Neural crest cell (in vitro differentiated cells): ENCODE data around the gene DNAJC18. TPM values are rescaled to one million over a fixed set of nuclear protein-coding genes. Genes with fewer than 3 reads are reported as not detected.
"Not testable (repeated sequence)": the region's sequence is repeated elsewhere in the genome, so short reads cannot be mapped to it uniquely, and the experiment has no call there.

Source experiments
- DNase-seq: peaks from one replicate; pipeline ENCODE4 v3.0.0; 2021; ENCODE audit warnings: low read depth, mixed read lengths, low spot score
- H3K27ac Mint-ChIP-seq: one replicate; pipeline ENCODE4 v1.8.0; 2021; ENCODE audit warnings: mild to moderate bottlenecking, mixed read lengths; ENCODE audit not compliant: unreplicated experiment
- H3K27me3 Mint-ChIP-seq: 2 replicates; pipeline ENCODE4 v1.8.0; 2021; ENCODE audit warnings: low read depth, mild to moderate bottlenecking, mixed read lengths
- H3K36me3 Mint-ChIP-seq: 2 replicates; pipeline ENCODE4 v1.8.0; 2021; ENCODE audit warnings: low read depth, mild to moderate bottlenecking, mixed read lengths
- H3K4me1 Mint-ChIP-seq: 2 replicates; pipeline ENCODE4 v1.8.0; 2021; ENCODE audit warnings: mixed read lengths
- H3K4me3 Mint-ChIP-seq: one replicate; pipeline ENCODE4 v1.8.0; 2021; ENCODE audit warnings: mild to moderate bottlenecking, mixed read lengths
- H3K9me3 Mint-ChIP-seq: 2 replicates; pipeline ENCODE4 v1.8.0; 2021; ENCODE audit warnings: mixed read lengths
- CTCF ChIP-seq: fragments of 200-600 bp; sonication (generic); conservative IDR thresholded peaks from 2 replicates; pipeline ENCODE4 v1.5.0; 2021; ENCODE audit warnings: antibody characterized with exemption, mild to moderate bottlenecking
- total RNA-seq: library from RNA; stranded (reverse); gene quantifications from 2 replicates; pipeline ENCODE4 v1.2.1, GENCODE V29; 2021

DNAJC18 gene
- total RNA-seq, 1 donor from 2014 or later = 27.9 TPM

DNA sequence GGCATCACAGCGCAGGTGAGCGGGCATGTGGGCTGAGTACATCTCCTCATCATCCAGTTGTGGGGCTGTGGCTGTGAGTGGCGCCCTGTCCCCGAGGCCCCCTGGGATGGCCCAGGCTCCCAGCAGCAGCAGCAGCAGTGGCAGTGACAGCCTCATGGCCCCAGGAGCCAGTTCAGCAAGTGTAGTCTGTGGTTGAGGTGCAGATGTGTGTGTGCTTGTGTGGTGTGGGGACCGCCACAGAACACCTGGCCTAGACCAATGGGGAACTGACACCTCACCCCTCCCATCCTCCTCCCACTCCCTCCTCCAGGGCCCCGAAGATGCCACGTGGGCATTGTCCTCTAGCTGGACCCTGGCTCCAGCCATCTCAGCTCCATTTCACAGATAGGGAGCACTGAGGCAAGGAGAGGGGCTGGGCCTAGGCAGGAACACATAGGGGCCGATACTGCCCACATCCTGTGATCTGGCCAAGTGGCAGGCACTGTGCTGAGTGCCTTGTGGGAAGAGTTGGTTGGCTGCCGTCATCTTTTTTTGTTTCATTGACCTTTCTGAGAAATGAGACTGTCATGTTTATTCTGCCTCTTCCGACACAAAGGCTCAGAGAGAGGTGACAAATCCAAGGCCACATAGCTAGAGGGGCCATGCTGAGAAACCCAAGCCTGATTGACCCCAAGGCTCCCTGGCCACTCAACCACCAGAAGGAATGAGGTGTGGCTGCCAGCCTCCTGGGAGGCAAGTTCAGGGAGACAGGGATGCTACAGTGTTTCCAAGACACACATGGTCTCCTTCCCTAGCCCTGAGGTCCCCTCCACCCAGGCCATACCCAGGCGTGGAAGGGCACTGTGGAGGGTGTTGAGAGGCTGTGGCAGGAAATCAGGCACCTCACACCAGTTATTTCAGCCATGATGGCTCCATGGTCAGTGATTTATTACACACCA lies 49.4 kb downstream of the DNAJC18 start, which contains the start of gene MZB1:
TSS of gene MZB1 (minus strand) at position 213 of the 938 bp plus-strand sequence. CDS start at position 156, 57 bp downstream.
- no peaks in the 10 kb centered on the region for H3K36me3 Mint-ChIP-seq
- H3K9me3 Mint-ChIP-seq = no peaks in the 10 kb centered on the region
- H3K4me3 Mint-ChIP-seq = no peak within 1 kb of the TSS
- no peak for DNase-seq
- H3K27ac Mint-ChIP-seq = no peak within 1 kb of the TSS
- H3K27me3 Mint-ChIP-seq = peaks cover 36% of the 10 kb centered on the region
- TF ChIP-seq CTCF = no peak
- H3K4me1 Mint-ChIP-seq = peaks cover 5% of the 10 kb centered on the region

DNA sequence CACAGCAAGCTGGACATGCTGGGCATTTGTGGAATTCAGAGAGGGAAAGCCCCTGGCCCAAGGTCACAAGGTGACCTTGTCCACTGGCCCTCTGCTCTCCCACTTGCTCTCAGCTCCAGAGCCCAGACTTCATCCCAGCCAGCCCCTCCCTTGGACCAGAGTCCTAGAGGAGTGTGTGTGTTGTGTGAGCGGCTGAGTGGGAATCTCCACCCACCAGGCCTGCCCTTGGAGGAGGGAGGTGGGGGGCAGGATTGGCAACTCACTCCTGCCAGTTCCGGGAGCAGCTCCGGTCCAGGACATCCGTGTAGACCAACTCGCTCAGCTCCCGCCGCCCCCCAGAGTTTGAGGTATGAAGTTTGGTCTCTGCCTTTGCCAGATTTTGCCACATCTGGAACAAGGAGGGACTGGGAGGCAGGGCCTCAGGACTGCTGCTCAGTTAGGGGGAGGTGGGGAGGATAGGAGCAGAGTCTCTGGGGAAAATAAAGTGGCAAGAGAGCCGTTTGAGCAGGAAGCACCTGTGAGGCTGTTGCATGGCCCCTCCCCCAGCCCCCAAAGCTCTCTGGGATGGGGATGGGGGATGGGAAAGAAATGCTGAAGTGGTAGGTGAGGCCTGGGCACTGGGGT lies 51.0 kb downstream of the DNAJC18 start:
- Mint-ChIP-seq H3K27ac (no peak overlapping the region), H3K36me3 (no peaks in the 10 kb centered on the region), H3K9me3 (no peaks in the 10 kb centered on the region), H3K27me3 (peaks cover 23% of the 10 kb centered on the region), H3K4me3 (no peak overlapping the region), H3K4me1 (peaks cover 5% of the 10 kb centered on the region)
- TF ChIP-seq CTCF = no peak
- DNase-seq = no peak

- TF ChIP-seq CTCF = no peak
- Mint-ChIP-seq H3K27me3 (peaks cover 17% of the 10 kb centered on the region), H3K4me3 (no peak overlapping the region), H3K36me3 (no peaks in the 10 kb centered on the region), H3K9me3 (no peaks in the 10 kb centered on the region), H3K4me1 (peaks cover 5% of the 10 kb centered on the region), H3K27ac (no peak overlapping the region)
- DNase-seq = no peak
Measured at GRCh38 chr5:139387611-139388197, 51.6 kb downstream of the DNAJC18 start.

DNA sequence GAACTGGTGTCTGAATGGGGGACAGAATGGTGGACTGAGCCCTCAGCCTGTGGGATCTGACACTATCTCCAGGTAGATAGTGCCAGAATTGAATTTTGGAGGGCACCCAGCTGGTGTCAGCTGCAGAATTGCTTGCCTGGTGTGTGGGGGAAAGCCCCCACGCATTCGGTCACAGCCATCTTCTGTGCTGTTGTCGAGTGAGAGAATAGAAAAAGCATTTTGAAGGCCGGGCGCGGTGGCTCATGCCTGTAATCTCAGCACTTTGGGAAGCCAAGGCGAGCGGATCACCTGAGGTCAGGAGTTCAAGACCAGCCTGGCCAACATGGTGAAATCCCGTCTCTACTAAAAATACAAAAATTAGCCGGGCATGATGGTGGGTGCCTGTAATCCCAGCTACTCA lies 52.4 kb downstream of the DNAJC18 start:
- peaks cover 14% of the 10 kb centered on the region for H3K27me3 Mint-ChIP-seq
- not testable (repeated sequence) for DNase-seq, H3K4me1 Mint-ChIP-seq, H3K9me3 Mint-ChIP-seq, H3K36me3 Mint-ChIP-seq, H3K27ac Mint-ChIP-seq, H3K4me3 Mint-ChIP-seq

GRCh38 chr5:139386050-139386438 lies 53.3 kb downstream of the DNAJC18 start:
- Mint-ChIP-seq H3K27me3 (peaks cover 5% of the 10 kb centered on the region), H3K4me3 (no peak overlapping the region), H3K36me3 (no peaks in the 10 kb centered on the region), H3K4me1 (no peaks in the 10 kb centered on the region), H3K9me3 (no peaks in the 10 kb centered on the region), H3K27ac (no peak overlapping the region)
- DNase-seq = no peak
- no peak for TF ChIP-seq CTCF
